Coronary artery (tissue), 2 donors: Measurements from ENCODE around the gene TMEM201.

Experiments used
- DNase-seq: peaks from one replicate; pipeline ENCODE4 v3.0.0-alpha.2; 2017; ENCODE audit warnings: low spot score
- H3K27ac ChIP-seq, 2 donors: fragments of 200-600 bp; sonication (generic); one replicate each; pipeline ENCODE4 v1.5.1; 2016 to 2019
- H3K4me3 ChIP-seq: fragments of 200-600 bp; sonication (generic); 2 replicates; pipeline ENCODE4 v1.5.1; 2016; ENCODE audit warnings: mild to moderate bottlenecking, moderate library complexity
- CTCF ChIP-seq: fragments of 200-600 bp; sonication (generic); IDR thresholded peaks from one replicate; pipeline ENCODE4 v1.5.1; 2019; ENCODE audit warnings: antibody characterized with exemption

Gene TMEM201

GRCh38 chr1:9655836-9656235, 67.1 kb downstream of the TMEM201 start:
- no peak for TF ChIP-seq CTCF
- Histone ChIP-seq H3K4me3 (no peak overlapping the region), H3K27ac (no peak overlapping the region)
- DNase-seq = no peak

GRCh38 chr1:9657521-9658032, 68.9 kb downstream of the TMEM201 start:
- H3K27ac ChIP-seq = no peak overlapping the region
- H3K4me3 ChIP-seq = no peak overlapping the region
- no peak for DNase-seq
- TF ChIP-seq CTCF = no peak

- TF ChIP-seq CTCF = no peak
- DNase-seq = no peak
- Histone ChIP-seq H3K4me3 (no peak overlapping the region), H3K27ac (no peak overlapping the region)
These were observed 69.5 kb downstream of the TMEM201 start for GRCh38 chr1:9658199-9658598.

GRCh38 chr1:9659328-9659727, 70.6 kb downstream of the TMEM201 start:
- H3K27ac ChIP-seq = no peak overlapping the region
- TF ChIP-seq CTCF = no peak
- H3K4me3 ChIP-seq = no peak overlapping the region
- no peak for DNase-seq

GRCh38 chr1:9663257-9663656, 74.5 kb downstream of the TMEM201 start:
- no peak for DNase-seq
- Histone ChIP-seq H3K4me3 (no peak overlapping the region), H3K27ac (no peak overlapping the region)
- no peak for TF ChIP-seq CTCF
